ENCODE data around the gene ZIC5.

ZIC5 gene

GRCh38 chr13:99995589-99996380 is 24.2 kb upstream of the ZIC5 start:
- no peak for DNase-seq (ENCODE audit: low read depth)
- no peak overlapping the region for H3K4me3 ChIP-seq (ENCODE audit: control insufficient read depth, low read depth, low read length)
- TF ChIP-seq CTCF (conservative IDR thresholded peaks at IDR 0.05; ENCODE audit: control insufficient read depth, insufficient read depth, low read depth, low read length): no peak

DNA sequence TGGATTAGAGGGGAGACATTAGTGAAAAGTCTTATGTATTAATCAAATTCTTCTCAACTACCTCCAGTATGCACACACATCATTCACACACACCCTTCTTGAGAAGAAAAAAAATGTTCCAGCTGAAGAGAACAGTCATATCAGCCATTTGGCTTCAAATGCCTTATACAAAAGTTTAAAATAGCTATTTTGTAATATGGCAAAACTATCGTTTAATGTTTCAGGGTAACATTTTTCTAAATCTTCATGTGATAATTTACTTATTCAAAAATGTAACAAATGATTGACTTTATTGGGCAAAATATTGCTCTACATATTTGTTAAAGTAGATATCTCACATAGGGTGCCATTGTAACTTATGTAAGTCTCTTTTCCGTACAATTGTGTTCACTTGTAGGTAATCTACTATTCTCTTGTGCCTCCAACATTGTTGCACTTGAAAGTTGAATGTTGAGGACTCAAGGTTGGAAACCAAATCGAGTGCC is 23.6 kb upstream of the ZIC5 start:
- no peak for DNase-seq (ENCODE audit: low read depth)
- H3K4me3 ChIP-seq (ENCODE audit: control insufficient read depth, low read depth, low read length): no peak overlapping the region
- TF ChIP-seq CTCF (conservative IDR thresholded peaks at IDR 0.05; ENCODE audit: control insufficient read depth, insufficient read depth, low read depth, low read length): no peak

GRCh38 chr13:99994638-99995020 is 23.1 kb upstream of the ZIC5 start:
- TF ChIP-seq CTCF (conservative IDR thresholded peaks at IDR 0.05; ENCODE audit: control insufficient read depth, insufficient read depth, low read depth, low read length): no peak
- no peak overlapping the region for H3K4me3 ChIP-seq (ENCODE audit: control insufficient read depth, low read depth, low read length)
- DNase-seq (ENCODE audit: low read depth): no peak

DNA sequence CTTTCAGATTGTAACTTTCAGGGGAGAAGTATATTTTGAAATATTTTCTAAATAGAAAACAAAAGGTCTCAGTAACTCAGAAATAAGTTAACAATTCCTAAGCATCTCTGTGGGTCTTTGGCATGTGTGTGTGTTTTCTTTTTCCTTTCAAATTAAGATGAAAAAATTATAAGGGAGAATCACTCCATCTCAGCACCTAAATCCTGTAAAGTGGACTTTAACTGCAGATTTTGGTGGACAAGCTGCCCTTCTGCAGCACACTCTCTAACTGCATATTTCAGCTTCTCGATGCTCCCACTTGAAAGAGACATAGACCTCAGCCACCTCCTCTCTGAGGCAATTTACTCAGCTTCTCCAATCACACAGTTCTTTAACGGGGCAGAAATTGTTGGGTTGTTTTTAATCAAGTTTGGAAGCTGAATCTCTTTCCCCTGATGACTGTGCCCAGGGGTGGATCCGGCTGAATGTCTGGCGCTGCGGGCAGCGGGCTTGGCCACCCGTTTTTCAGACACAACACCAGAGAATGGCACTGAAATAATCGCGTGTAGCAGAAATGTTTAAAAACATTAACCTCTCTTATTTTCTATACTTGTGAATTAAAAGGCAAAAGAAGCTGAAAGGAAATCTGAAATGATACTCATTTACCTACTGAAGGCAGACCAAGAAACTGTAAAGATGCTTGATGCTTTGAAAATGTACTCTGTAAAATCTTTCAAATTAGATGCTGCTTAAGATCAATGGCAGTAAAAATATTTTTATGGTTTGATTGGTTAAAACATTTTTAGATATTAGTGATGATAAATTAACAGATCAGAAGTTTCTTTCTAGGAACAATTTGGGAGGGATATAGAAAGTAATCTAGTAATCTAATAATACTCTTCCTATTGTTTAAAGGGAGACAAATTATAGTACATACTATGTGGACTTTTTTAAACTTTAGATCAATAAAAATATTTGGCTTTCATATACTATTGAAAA is 22.4 kb upstream of the ZIC5 start:
- H3K4me3 ChIP-seq (ENCODE audit: control insufficient read depth, low read depth, low read length): no peak overlapping the region
- DNase-seq (ENCODE audit: low read depth): no peak

GRCh38 chr13:99992949-99993351 is 21.4 kb upstream of the ZIC5 start:
- no peak for TF ChIP-seq CTCF (conservative IDR thresholded peaks at IDR 0.05; ENCODE audit: control insufficient read depth, insufficient read depth, low read depth, low read length)
- DNase-seq (ENCODE audit: low read depth): no peak
- no peak overlapping the region for H3K4me3 ChIP-seq (ENCODE audit: control insufficient read depth, low read depth, low read length)

More for the DNA sequence above, 22.4 kb upstream of the ZIC5 start:
- TF ChIP-seq CTCF (conservative IDR thresholded peaks at IDR 0.05; ENCODE audit: control insufficient read depth, insufficient read depth, low read depth, low read length): no peak

DNA sequence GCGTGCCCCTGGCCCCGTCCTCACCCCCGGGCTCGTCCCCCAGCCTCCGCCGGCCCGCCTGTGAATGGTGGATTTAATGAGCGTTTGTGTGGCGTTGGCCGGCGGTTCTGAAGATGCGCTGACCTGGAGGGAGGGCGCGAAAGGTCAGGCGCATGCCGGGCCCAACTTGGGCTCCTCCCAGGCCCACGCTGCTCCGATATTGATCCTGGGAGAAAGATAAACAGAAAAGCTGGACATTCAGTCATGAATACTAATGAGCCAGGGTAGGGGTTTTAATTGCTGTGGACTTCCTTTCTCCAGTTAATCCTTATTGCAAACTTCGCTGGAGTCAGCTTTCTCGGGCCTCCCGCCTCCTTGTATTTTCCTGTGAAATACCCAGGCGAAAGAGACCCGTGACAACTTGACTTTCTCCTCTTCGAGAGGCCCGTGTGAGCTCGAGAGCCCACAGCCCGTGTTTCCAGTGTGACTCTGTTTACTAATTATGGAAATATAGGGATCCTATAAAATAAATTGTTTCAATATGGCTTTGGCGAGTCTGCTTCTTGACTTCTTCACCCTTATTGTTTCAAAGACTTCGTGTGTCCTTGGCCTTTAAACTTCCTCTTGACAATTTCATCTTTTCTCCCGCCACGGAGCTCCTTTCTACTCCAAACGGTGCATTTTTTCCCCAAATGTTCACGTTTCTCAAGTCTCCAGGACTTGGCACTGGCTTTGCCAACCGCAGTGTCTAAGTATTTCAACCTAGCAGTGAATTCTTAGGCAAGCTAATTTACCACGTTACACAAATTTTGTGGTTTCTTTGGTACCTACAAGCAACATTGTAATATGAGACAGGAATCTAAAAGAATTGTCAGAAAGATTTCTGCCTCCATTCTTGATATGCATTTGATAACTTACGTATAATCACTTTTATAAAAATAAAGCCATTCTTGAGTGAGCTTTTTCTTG is 20.5 kb upstream of the ZIC5 start:
- no peak overlapping the region for H3K4me3 ChIP-seq (ENCODE audit: control insufficient read depth, low read depth, low read length)
- DNase-seq (ENCODE audit: low read depth): no peak
- no peak for TF ChIP-seq CTCF (conservative IDR thresholded peaks at IDR 0.05; ENCODE audit: control insufficient read depth, insufficient read depth, low read depth, low read length)

All from fibroblast of mammary gland (primary cell).